Measurements from ENCODE around the gene TMEM129.
A peak's percentile ranks its signal among the peaks of the same experiment; 100 is the strongest.

TMEM129 gene

GRCh38 chr4:1749370-1749769 lies 28.2 kb upstream of the TMEM129 start:
- Histone ChIP-seq H3K4me3 (ENCODE audit: low read depth, low read length) (no peak overlapping the region), H3K27ac (no peak overlapping the region), H3K36me3 (replicated peaks) (no peaks in the 10 kb centered on the region), H3K27me3 (replicated peaks) (no peaks in the 10 kb centered on the region)
- no peak for DNase-seq
- in situ Hi-C loops (cut with HindIII; ENCODE audit: low pct_ligation_motif_present, low sequenced_read_pairs), result no loop called here
- no peak for TF ChIP-seq CTCF (IDR thresholded peaks at IDR 0.05; ENCODE audit: low read depth, low read length, missing control alignments)

- peak; percentile 91 for TF ChIP-seq CTCF (IDR thresholded peaks at IDR 0.05; ENCODE audit: low read depth, low read length, missing control alignments)
- in situ Hi-C loops (cut with HindIII; ENCODE audit: low pct_ligation_motif_present, low sequenced_read_pairs), result no loop called here
- Histone ChIP-seq H3K27me3 (replicated peaks) (no peaks in the 10 kb centered on the region), H3K4me3 (ENCODE audit: low read depth, low read length) (no peak overlapping the region), H3K27ac (no peak overlapping the region), H3K36me3 (replicated peaks) (peaks cover 2% of the 10 kb centered on the region)
- DNase-seq, result peak; percentile 39
These were observed 27.4 kb upstream of the TMEM129 start for GRCh38 chr4:1748465-1748995.

- DNase-seq, result no peak
- Histone ChIP-seq H3K36me3 (replicated peaks) (peaks cover 2% of the 10 kb centered on the region), H3K4me3 (ENCODE audit: low read depth, low read length) (no peak overlapping the region), H3K27ac (no peak overlapping the region), H3K27me3 (replicated peaks) (no peaks in the 10 kb centered on the region)
- TF ChIP-seq CTCF (IDR thresholded peaks at IDR 0.05; ENCODE audit: low read depth, low read length, missing control alignments), result no peak
- in situ Hi-C loops (cut with HindIII; ENCODE audit: low pct_ligation_motif_present, low sequenced_read_pairs), result no loop called here
These were observed 26.5 kb upstream of the TMEM129 start for GRCh38 chr4:1747603-1747967.

GRCh38 chr4:1746919-1747602 lies 25.9 kb upstream of the TMEM129 start:
- no peak overlapping the region for H3K4me3 ChIP-seq (ENCODE audit: low read depth, low read length)
- H3K36me3 ChIP-seq (replicated peaks), result peaks cover 7% of the 10 kb centered on the region
- TF ChIP-seq CTCF (IDR thresholded peaks at IDR 0.05; ENCODE audit: low read depth, low read length, missing control alignments), result no peak
- no peak overlapping the region for H3K27ac ChIP-seq
- no peaks in the 10 kb centered on the region for H3K27me3 ChIP-seq (replicated peaks)
- in situ Hi-C loops (cut with HindIII; ENCODE audit: low pct_ligation_motif_present, low sequenced_read_pairs), result no loop called here
- no peak for DNase-seq

GRCh38 chr4:1746265-1746691 lies 25.2 kb upstream of the TMEM129 start:
- peak; percentile 93 for TF ChIP-seq CTCF (IDR thresholded peaks at IDR 0.05; ENCODE audit: low read depth, low read length, missing control alignments)
- no peak overlapping the region for H3K27ac ChIP-seq
- in situ Hi-C loops (cut with HindIII; ENCODE audit: low pct_ligation_motif_present, low sequenced_read_pairs), result no loop called here
- no peak overlapping the region for H3K4me3 ChIP-seq (ENCODE audit: low read depth, low read length)
- H3K27me3 ChIP-seq (replicated peaks), result no peaks in the 10 kb centered on the region
- peak; percentile 74 for DNase-seq
- H3K36me3 ChIP-seq (replicated peaks), result peaks cover 8% of the 10 kb centered on the region

GRCh38 chr4:1745697-1746096 lies 24.6 kb upstream of the TMEM129 start:
- DNase-seq, result no peak
- Histone ChIP-seq H3K4me3 (ENCODE audit: low read depth, low read length) (no peak overlapping the region), H3K36me3 (replicated peaks) (peaks cover 14% of the 10 kb centered on the region), H3K27me3 (replicated peaks) (no peaks in the 10 kb centered on the region), H3K27ac (no peak overlapping the region)
- in situ Hi-C loops (cut with HindIII; ENCODE audit: low pct_ligation_motif_present, low sequenced_read_pairs), result no loop called here
- TF ChIP-seq CTCF (IDR thresholded peaks at IDR 0.05; ENCODE audit: low read depth, low read length, missing control alignments), result no peak
